Suprapubic skin (tissue), 4 donors: ENCODE measurements around the gene HHAT.

Experiments used
- POLR2A ChIP-seq, 2 donors: fragments of 450-650 bp; IDR thresholded peaks; one replicate each; pipeline ENCODE4 v1.6.1; 2017; ENCODE audit warnings: antibody characterized with exemption in 2 of 2, mild to moderate bottlenecking in 2 of 2, moderate library complexity in 2 of 2
- POLR2AphosphoS5 ChIP-seq, 3 donors: sonication (generic); formaldehyde crosslinking; IDR thresholded peaks; one replicate each; pipeline ENCODE4 v1.6.1; 2017; ENCODE audit warnings: antibody characterized with exemption in 3 of 3
- TF ChIP-seq, protein P1 (sequence below), 2 donors: fragments of 200-600 bp in 1 of 2; fragments of 450-650 bp in 1 of 2; sonication (generic) in 1 of 2; IDR thresholded peaks; one replicate each; pipeline ENCODE4 v1.5.1; 2016 to 2019; ENCODE audit warnings: antibody characterized with exemption in 2 of 2, mild to moderate bottlenecking in 1 of 2, moderate library complexity in 1 of 2

DNA sequence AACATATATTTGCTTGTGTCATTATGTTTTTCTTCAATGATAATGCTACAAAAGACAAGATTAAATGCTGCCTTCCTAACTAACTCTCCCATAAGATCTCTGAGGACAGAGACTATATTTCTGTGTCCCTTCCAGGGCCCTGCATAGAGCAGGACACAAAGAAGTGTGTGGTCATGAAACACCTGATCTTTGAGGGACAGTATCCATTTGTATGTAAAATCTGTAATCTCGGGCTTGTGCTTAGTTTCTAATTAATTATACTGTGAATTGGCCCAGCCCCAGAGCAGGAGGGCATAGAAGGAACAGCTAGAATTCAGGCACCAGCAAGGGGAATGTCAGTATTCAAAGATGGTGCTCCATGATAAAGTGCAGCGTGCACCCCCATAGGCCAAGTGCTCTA lies 374.9 kb downstream of the HHAT start:
- no peak for TF ChIP-seq POLR2A (IDR thresholded peaks at IDR 0.05)
- TF ChIP-seq, protein P1, sequence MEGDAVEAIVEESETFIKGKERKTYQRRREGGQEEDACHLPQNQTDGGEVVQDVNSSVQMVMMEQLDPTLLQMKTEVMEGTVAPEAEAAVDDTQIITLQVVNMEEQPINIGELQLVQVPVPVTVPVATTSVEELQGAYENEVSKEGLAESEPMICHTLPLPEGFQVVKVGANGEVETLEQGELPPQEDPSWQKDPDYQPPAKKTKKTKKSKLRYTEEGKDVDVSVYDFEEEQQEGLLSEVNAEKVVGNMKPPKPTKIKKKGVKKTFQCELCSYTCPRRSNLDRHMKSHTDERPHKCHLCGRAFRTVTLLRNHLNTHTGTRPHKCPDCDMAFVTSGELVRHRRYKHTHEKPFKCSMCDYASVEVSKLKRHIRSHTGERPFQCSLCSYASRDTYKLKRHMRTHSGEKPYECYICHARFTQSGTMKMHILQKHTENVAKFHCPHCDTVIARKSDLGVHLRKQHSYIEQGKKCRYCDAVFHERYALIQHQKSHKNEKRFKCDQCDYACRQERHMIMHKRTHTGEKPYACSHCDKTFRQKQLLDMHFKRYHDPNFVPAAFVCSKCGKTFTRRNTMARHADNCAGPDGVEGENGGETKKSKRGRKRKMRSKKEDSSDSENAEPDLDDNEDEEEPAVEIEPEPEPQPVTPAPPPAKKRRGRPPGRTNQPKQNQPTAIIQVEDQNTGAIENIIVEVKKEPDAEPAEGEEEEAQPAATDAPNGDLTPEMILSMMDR (IDR thresholded peaks at IDR 0.05) = no peak
- no peak for TF ChIP-seq POLR2AphosphoS5 (IDR thresholded peaks at IDR 0.05)
